Esophagus squamous epithelium (tissue), 4 donors: ENCODE measurements around the gene KLHL7.

ENCODE experiments used
- POLR2A ChIP-seq, 4 donors: fragments of 450-650 bp; IDR thresholded peaks; one replicate each; pipeline ENCODE4 v1.6.1; 2017; ENCODE audit warnings: antibody characterized with exemption in 4 of 4, mild to moderate bottlenecking in 4 of 4, moderate library complexity in 3 of 4
- TF ChIP-seq, protein P1 (sequence below), 6 experiments: fragments of 450-650 bp in 4 of 6; fragments of 200-600 bp in 2 of 6; sonication (generic) in 2 of 6; IDR thresholded peaks; one replicate each; pipeline ENCODE4 v1.5.1; 2016 to 2019; ENCODE audit warnings: antibody characterized with exemption in 6 of 6, mild to moderate bottlenecking in 4 of 6, moderate library complexity in 4 of 6

DNA sequence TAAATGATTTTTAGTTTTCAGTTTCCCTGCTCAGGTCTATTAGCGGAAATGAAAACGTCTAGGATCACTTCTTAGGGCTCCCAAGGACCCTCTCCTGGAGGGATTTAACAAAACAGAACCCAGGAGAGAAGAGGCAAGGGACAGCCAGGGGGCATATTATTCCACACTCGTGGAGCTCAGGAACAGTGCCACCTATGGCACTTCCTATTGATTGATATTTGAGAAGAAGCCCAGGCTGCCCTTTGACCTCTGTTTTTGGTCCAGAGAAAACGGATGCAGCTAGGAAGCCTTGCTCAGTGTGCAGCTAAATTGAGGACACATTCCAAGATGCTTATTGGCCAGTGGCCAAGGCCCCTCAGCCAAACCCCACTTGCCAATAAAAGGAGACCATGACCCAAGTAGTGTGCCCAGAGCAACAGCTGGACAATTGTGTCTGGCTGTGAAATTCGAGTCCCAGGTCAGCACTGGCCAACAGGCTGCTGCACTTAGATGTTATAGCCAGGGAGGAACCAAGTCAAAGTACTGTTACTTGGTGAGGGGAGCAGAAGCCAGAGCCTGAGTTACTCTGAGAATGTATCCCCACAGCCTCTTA, 117.0 kb downstream of the KLHL7 start:
- TF ChIP-seq, protein P1, sequence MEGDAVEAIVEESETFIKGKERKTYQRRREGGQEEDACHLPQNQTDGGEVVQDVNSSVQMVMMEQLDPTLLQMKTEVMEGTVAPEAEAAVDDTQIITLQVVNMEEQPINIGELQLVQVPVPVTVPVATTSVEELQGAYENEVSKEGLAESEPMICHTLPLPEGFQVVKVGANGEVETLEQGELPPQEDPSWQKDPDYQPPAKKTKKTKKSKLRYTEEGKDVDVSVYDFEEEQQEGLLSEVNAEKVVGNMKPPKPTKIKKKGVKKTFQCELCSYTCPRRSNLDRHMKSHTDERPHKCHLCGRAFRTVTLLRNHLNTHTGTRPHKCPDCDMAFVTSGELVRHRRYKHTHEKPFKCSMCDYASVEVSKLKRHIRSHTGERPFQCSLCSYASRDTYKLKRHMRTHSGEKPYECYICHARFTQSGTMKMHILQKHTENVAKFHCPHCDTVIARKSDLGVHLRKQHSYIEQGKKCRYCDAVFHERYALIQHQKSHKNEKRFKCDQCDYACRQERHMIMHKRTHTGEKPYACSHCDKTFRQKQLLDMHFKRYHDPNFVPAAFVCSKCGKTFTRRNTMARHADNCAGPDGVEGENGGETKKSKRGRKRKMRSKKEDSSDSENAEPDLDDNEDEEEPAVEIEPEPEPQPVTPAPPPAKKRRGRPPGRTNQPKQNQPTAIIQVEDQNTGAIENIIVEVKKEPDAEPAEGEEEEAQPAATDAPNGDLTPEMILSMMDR (IDR thresholded peaks at IDR 0.05), result no peak
- TF ChIP-seq POLR2A (IDR thresholded peaks at IDR 0.05), result no peak
